Natural killer cell treated with Interleukin-12 subunit alpha and Interleukin-12 subunit beta and Interleukin-15 and Interleukin-18, amount 100 ng/mL, for 72 hours (primary cell): Measurements from ENCODE around the gene JAKMIP3. TPM values are rescaled to one million over a fixed set of nuclear protein-coding genes. Genes with fewer than 3 reads are reported as not detected.

Experiments
- ATAC-seq, 2 donors: fragments of 150-1000 bp; cut with Tn5 transposase in 1 of 2; sonication (Bioruptor Pico), chemical (Tn5 transposase) in 1 of 2; 2 replicates each; pipeline ENCODE4 v1.10.0; 2021
- DNase-seq: peaks from one replicate; pipeline ENCODE4 v3.0.0; 2022; ENCODE audit warnings: low spot score
- H3K27ac Mint-ChIP-seq, 2 donors: 1 replicate in 1 of 2; 2 replicates in 1 of 2; pipeline ENCODE4 v1.8.0; 2022; ENCODE audit warnings: mixed read lengths in 2 of 2, mild to moderate bottlenecking in 1 of 2, moderate library complexity in 1 of 2
- H3K27me3 Mint-ChIP-seq, 2 donors: 1 replicate in 1 of 2; 2 replicates in 1 of 2; pipeline ENCODE4 v1.8.0; 2022; ENCODE audit warnings: mixed read lengths in 2 of 2
- H3K36me3 Mint-ChIP-seq: one replicate; pipeline ENCODE4 v1.8.0; 2022; ENCODE audit warnings: mixed read lengths
- H3K4me1 Mint-ChIP-seq, 2 donors: 1 replicate in 1 of 2; 2 replicates in 1 of 2; pipeline ENCODE4 v1.8.0; 2022; ENCODE audit warnings: low read depth in 2 of 2, mixed read lengths in 2 of 2, mild to moderate bottlenecking in 1 of 2
- H3K4me3 Mint-ChIP-seq: one replicate; pipeline ENCODE4 v1.8.0; 2022; ENCODE audit warnings: mixed read lengths
- H3K9me3 Mint-ChIP-seq: 2 replicates; pipeline ENCODE4 v1.8.0; 2022; ENCODE audit warnings: mixed read lengths
- total RNA-seq, 2 donors: library from RNA; stranded (reverse); gene quantifications; one replicate each; pipeline ENCODE4 v1.2.3, GENCODE V29; 2022

Gene JAKMIP3
- total RNA-seq, 2 donors from 2014 or later = 0.05 TPM; not detected in 1

DNA sequence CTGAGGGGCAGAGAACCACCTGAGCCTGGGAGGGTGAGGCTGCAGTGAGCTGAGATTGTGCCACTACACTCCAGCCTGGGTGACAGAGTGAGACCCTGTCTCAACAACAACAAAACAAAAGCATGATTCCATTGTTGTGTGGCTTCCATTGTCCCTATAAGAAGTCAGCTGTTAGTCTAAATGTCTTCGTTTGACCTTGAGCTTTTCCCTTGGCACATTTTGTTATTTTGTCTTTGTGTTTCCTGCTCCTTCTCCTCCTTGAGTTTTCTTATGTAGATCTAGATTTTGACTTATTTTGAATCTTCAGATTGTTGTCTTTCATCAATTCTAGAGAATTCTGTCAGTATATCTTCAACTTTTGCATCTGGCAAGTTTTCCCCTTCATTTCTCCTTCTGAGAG is 13.6 kb upstream of the JAKMIP3 start:
- Mint-ChIP-seq H3K4me3 (no peak overlapping the region), H3K27me3 (peaks cover 0 to 11% of the 10 kb centered on the region in 2 donors), H3K9me3 (peaks cover 5% of the 10 kb centered on the region), H3K27ac (no peak overlapping the region), H3K36me3 (peaks cover 11% of the 10 kb centered on the region), H3K4me1 (no peaks in the 10 kb centered on the region)
- DNase-seq (no peak), ATAC-seq (no peak)

DNA sequence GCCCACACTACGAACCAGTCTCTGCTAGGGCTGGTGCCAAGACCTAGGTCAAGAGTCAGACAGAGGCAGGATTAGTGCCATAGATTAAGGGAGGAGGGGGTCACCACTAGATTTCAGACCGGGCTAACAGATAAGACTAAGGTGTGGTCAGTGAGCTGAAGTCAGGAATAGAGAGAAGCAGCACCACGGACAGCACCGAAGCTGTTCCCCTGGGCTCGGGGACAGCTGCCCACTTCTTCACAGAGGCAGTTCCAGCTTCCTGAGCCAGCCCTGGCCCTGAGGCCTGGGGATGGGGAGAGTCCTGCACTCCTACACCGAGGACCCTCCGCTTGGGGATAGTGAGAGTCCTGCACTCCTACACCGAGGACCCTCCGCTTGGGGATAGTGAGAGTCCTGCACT is 11.2 kb upstream of the JAKMIP3 start:
- H3K36me3 Mint-ChIP-seq = peaks cover 11% of the 10 kb centered on the region

DNA sequence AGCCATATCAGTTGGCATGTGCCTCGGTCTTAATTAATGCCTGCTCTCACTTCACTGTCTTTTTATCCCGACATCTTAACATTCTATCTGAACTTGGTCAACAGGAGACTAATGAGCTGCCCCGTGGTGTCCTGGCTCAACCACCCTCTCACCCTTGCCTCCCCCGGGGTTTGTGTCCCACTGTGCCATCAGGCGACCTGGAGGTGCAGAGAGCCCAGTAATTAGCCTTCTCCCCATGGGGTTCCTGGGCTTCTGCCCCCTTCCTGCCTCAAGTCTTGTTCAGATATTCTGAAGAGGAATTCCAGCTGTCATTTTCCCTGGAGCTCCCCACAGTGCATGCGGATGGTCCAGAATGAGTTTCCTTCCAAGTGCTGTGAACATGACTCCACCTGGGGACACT is 10.1 kb upstream of the JAKMIP3 start:
- Mint-ChIP-seq H3K27me3 (peaks cover 6 to 14% of the 10 kb centered on the region in 2 donors), H3K36me3 (peaks cover 11% of the 10 kb centered on the region), H3K9me3 (peaks cover 5% of the 10 kb centered on the region), H3K4me1 (no peaks in the 10 kb centered on the region), H3K4me3 (no peak overlapping the region), H3K27ac (no peak overlapping the region)
- DNase-seq = no peak
- no peak for ATAC-seq

More for the DNA sequence above, 11.2 kb upstream of the JAKMIP3 start:
- DNase-seq (no peak), ATAC-seq (no peak)
- Mint-ChIP-seq H3K27me3 (peaks cover 0 to 13% of the 10 kb centered on the region in 2 donors), H3K4me1 (no peaks in the 10 kb centered on the region), H3K4me3 (no peak overlapping the region), H3K9me3 (peaks cover 5% of the 10 kb centered on the region), H3K27ac (no peak overlapping the region)

DNA sequence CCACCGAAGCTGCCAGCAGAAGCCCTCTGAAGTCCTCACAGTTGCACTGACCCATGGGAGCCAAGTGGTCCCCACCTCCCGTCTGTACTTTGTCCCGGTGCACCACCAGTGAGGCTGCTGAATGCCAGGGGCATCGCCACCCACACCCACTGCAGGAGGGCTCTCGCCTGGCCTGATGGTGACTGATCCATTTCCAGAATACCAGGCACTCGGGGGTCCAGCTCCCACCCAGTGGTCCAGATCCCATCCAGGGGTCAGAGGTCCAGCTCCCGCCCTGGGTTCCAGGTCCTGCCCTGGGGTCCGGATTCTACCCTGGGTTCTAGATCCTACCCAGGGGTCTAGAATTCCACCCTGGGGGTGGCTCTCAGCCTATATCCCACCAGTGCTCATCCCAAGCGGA is 9.1 kb upstream of the JAKMIP3 start:
- H3K4me1 Mint-ChIP-seq = no peaks in the 10 kb centered on the region
- peaks cover 11% of the 10 kb centered on the region for H3K36me3 Mint-ChIP-seq
- peaks cover 8 to 14% of the 10 kb centered on the region in 2 donors for H3K27me3 Mint-ChIP-seq
- ATAC-seq (no peak), DNase-seq (no peak)
- H3K27ac Mint-ChIP-seq = no peak overlapping the region
- H3K9me3 Mint-ChIP-seq = peaks cover 5% of the 10 kb centered on the region
- no peak overlapping the region for H3K4me3 Mint-ChIP-seq

DNA sequence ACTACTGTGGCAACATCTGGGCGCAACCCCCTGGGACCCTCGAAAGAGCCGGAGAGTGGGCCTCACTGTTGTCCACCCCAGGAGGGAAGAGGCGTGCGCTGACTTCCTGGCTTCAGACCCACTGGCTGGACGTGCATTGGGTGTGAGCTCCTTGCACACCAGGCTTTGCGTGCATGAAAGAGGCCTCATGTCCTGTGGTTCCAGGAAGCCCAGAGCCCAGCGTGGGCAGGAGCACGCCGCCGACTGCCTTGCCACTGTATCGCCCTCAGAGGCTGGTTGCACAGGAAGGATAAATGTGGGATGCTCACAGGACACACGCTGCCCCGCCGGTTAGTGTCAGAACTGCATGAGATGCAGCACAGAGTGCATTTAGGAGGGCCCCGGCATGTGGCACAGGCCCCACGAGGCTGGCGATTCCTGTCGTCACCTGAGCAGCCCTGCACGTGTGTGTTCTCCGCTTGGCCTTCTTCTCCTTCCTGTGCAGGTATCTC is 8.5 kb upstream of the JAKMIP3 start:
- Mint-ChIP-seq H3K4me1 (no peaks in the 10 kb centered on the region), H3K9me3 (peaks cover 3% of the 10 kb centered on the region), H3K36me3 (peaks cover 9% of the 10 kb centered on the region), H3K27me3 (peaks cover 13% of the 10 kb centered on the region in 2 donors), H3K4me3 (no peak overlapping the region), H3K27ac (no peak overlapping the region)
- ATAC-seq (no peak), DNase-seq (no peak)

DNA sequence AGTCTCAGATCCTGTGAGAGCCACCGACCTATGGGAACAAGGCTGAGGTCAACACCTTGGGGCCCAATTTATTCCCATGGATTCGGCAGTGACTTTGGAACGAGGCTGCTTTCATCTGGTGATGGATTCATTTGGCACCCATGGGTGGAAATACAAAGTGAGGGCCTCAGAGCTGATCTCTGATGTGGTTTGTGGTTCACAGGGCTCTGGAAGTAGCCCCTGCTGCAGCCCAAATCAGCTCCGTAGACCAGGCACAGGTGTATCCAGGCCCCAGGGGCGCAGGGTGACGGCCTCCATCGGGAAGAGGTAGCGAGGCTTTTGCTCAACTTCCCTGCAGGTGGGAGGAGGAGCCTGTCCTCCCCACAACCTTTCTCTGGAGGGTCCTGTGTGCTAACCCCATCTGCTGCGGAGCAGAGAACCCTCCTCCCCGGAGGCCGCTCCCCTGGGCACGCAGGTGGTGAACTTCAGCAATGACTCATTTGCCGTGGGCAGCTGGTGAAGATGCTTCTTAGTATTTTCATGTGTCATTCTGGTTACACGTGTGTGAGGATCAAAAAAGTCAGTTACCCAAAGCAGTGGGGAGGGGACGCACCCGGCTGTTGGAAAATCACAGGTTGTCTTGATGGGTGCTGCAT is 7.5 kb upstream of the JAKMIP3 start:
- Mint-ChIP-seq H3K4me3 (no peak overlapping the region), H3K36me3 (no peaks in the 10 kb centered on the region), H3K4me1 (no peaks in the 10 kb centered on the region), H3K27ac (no peak overlapping the region), H3K9me3 (no peaks in the 10 kb centered on the region), H3K27me3 (peaks cover 13 to 19% of the 10 kb centered on the region in 2 donors)
- no peak for ATAC-seq
- no peak for DNase-seq

DNA sequence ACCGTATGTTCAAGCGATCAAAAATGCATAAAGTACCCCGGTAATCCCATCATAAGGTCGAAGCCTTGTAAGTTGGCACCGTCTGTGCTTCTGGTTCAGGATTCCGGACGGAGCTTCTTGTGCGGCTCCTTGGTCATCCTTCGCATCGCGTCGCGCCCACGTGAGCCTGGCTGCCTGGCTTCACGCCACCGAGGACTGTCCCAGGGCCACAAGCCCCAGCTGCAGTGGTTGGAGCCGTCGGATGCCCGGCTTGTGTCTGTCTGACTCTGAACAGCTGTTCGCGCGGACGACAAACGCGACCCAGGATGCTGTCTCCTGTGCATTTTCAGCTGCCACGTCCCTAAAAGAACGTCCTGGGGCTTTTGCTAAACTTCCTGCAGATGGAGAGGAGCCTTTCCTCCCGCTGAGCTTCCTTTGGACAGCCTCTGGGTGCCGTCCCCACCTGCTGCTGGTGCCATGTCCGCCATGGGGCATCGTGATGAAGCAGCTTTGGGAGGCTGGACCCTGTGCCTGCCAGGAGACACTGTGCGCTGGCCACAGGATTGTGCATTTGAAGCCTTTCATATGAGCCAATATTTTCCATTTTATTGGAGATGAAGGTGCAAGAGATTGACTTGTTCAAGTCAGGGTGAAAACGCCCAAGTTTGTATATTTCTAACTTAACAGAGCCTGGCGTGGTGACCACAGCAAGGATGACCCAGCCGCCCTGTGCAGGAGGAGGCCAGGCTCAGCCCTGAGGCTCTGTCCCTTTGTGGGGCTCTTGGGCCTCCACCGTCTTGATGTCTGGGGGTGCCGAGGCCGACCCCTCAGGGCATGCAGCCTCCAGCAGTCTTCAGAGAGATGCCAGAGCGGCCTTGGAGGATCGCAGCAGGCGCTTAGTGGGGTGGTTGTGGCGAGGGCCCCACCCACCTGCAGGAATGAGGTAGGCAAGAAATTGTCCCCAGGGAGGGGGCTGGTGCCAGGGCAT is 6.7 kb upstream of the JAKMIP3 start:
- H3K36me3 Mint-ChIP-seq = no peaks in the 10 kb centered on the region
- no peaks in the 10 kb centered on the region for H3K9me3 Mint-ChIP-seq
- H3K27me3 Mint-ChIP-seq = peaks cover 12 to 19% of the 10 kb centered on the region in 2 donors
- DNase-seq (no peak), ATAC-seq (no peak)
- H3K4me1 Mint-ChIP-seq = no peaks in the 10 kb centered on the region
- H3K4me3 Mint-ChIP-seq = no peak overlapping the region
- no peak overlapping the region for H3K27ac Mint-ChIP-seq

DNA sequence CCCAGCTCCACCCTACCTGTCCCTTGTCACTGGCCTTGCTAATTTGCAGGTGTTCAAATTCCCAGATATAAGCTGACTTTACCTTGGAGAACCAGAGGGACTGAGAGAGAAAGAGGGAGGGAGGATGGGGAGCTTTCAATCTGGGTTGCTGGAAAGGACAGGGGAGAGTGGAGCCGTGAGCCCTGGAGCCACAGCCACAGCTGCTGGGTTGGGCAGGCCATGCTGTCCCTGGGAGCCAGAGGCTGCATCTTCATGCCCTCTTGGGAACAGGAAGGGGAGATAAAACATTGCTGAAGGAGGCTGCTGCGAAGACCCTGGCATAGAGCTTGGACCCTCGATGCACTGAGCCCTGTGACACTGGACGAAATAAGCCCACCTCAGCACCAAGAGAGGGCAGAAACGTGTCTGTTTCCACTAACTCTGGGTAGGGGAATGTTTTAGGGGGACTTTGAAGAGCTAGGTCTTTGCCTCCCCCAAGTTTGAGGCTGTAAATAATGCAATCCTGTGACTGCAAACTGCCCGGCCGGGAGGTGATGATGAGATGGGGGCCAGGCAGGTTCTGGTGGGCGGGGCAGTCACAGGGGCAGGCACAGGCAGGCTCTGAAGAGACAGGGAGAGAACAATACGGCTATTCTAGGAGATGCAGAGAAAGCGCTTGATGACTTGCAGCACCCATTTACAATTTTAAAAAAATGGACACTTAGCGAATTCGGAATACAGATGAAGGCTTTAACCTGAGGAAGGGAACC is 5.8 kb upstream of the JAKMIP3 start:
- DNase-seq = no peak
- Mint-ChIP-seq H3K36me3 (no peaks in the 10 kb centered on the region), H3K27ac (no peak overlapping the region), H3K27me3 (peaks cover 13 to 19% of the 10 kb centered on the region in 2 donors), H3K4me1 (no peaks in the 10 kb centered on the region), H3K4me3 (no peak overlapping the region), H3K9me3 (no peaks in the 10 kb centered on the region)
- no peak for ATAC-seq

DNA sequence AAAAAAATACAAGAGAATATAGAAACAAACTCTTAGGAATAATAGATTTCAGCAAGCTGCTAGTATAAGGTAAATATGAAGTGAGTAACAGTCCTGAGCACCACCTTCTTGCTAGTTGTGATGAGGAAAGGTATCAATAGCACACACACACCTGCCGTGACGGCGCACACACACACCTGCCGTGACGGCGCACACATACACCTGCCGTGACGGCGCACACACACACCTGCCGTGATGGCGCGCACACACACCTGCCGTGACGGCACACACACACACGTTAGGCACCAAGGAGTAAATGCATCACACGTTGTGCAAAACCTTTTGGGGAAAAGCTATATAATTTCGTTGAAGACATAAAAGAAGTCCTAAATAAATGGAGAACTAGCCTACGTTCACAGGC is 4.7 kb upstream of the JAKMIP3 start:
- H3K27ac Mint-ChIP-seq = no peak overlapping the region

DNA sequence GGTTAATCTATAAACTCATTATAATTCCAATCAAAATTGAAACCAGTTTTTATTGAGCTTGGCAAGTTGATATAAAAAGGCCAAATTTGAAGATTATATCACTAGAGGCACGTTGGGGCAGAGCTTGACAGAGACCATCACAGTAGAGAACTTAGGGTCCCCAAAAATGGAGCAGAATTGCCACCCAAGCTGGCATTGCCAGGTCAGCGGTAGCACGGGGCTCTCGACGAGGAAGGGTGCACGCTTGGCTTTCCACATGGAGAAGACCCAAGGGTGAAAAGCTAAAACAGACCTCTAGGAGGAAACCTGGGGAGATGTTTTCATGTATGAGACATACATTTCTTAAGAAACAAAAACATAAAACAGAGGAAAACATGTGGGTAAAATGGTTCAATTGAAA is 4.3 kb upstream of the JAKMIP3 start:
- no peak overlapping the region for H3K4me3 Mint-ChIP-seq
- DNase-seq = no peak

More for the DNA sequence above, 4.7 kb upstream of the JAKMIP3 start:
- no peak for ATAC-seq
- peaks cover 0 to 4% of the 10 kb centered on the region in 2 donors for H3K4me1 Mint-ChIP-seq
- H3K27me3 Mint-ChIP-seq = peaks cover 13 to 19% of the 10 kb centered on the region in 2 donors
- DNase-seq = no peak
- no peak overlapping the region for H3K4me3 Mint-ChIP-seq
- no peaks in the 10 kb centered on the region for H3K36me3 Mint-ChIP-seq
- no peaks in the 10 kb centered on the region for H3K9me3 Mint-ChIP-seq

DNA sequence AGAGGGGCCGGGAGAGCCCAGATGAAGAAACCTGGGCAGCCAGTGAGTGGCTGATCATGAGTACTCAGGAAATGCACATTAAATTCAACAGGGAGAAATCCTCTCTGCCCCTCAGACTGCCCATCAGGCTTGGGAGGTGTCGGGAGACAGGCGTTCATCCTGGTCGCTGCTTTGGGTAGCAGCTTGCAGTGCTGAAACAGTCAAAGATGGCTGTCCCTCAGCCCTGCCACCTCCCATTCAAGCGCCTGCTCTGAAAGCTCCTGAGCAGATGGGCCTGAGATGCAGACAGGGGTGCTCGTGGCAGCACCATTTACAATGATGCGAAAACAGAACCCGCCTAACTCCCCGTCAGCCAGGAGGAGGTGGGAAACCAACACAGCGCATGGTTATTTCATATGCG is 3.6 kb upstream of the JAKMIP3 start:
- ATAC-seq (no peak), DNase-seq (no peak)
- no peaks in the 10 kb centered on the region for H3K9me3 Mint-ChIP-seq
- no peak overlapping the region for H3K4me3 Mint-ChIP-seq
- peaks cover 13 to 19% of the 10 kb centered on the region in 2 donors for H3K27me3 Mint-ChIP-seq
- H3K27ac Mint-ChIP-seq = no peak overlapping the region
- H3K36me3 Mint-ChIP-seq = no peaks in the 10 kb centered on the region
- peaks cover 0 to 5% of the 10 kb centered on the region in 2 donors for H3K4me1 Mint-ChIP-seq

More for the DNA sequence above, 4.3 kb upstream of the JAKMIP3 start:
- H3K36me3 Mint-ChIP-seq = no peaks in the 10 kb centered on the region
- peaks cover 0 to 5% of the 10 kb centered on the region in 2 donors for H3K4me1 Mint-ChIP-seq
- no peak for ATAC-seq
- no peaks in the 10 kb centered on the region for H3K9me3 Mint-ChIP-seq
- H3K27me3 Mint-ChIP-seq = peaks cover 13 to 19% of the 10 kb centered on the region in 2 donors
- no peak overlapping the region for H3K27ac Mint-ChIP-seq

DNA sequence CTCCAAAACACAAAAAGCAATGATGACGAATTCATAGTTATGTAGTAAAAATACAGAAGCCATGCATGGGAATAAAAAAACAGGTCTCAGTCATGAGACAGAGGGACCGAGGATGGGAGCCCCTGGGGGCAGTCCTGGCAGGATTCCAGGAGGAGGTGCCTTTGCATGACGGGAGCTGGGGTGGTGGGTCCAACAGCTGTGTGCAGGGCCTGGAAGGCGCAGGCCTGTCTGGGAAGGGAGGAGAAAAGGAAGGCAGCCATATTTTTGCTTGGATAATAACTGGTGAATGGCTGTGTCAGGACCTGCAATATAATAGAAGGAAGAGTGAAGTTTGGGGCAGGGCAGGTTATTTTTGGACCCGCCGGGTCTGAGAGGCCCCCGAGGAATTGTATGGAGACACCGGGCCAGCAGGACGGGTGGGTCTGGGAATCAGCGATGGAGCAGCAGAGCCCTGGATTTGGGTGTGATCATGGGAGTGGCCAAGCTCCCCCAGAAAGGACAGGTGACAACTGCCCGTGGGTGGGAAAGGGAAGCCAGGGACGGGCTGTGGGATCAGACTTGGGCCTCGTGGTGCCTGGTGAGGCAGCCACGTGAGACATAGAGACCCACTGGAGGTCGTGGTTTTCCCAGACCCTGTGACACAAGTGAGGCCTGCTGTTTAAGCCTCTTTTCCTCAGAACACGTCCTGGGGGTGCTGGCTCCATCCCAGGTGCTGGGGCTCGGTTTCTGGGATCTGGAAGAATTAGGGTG is 2.9 kb upstream of the JAKMIP3 start:
- H3K36me3 Mint-ChIP-seq = no peaks in the 10 kb centered on the region
- DNase-seq = no peak
- H3K27me3 Mint-ChIP-seq = peaks cover 11 to 20% of the 10 kb centered on the region in 2 donors
- H3K27ac Mint-ChIP-seq = no peak overlapping the region
- H3K9me3 Mint-ChIP-seq = no peaks in the 10 kb centered on the region
- H3K4me3 Mint-ChIP-seq = no peak overlapping the region
- peaks cover 0 to 5% of the 10 kb centered on the region in 2 donors for H3K4me1 Mint-ChIP-seq
- ATAC-seq = no peak

DNA sequence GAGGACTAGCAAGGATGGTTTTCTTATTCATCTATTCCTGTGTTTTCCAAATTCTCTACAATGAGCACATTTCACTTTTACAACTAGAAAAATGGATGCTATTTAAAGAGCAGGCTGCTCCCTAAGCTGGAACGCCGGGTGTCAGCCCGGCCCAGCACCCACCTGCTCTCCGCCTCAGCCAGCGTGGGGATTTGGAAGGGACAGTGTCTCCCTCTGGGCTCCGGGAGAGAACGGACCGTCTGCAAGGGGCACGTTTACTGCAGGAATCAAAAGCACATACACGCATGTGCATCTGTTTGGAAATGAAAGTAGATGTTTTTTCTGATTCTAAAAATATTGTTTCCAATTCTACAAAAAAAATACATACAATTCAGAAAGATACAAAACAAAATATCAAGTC is 2.3 kb upstream of the JAKMIP3 start:
- peaks cover 11 to 25% of the 10 kb centered on the region in 2 donors for H3K27me3 Mint-ChIP-seq
- H3K27ac Mint-ChIP-seq = no peak overlapping the region
- no peak for ATAC-seq
- no peak overlapping the region for H3K4me3 Mint-ChIP-seq
- no peaks in the 10 kb centered on the region for H3K9me3 Mint-ChIP-seq
- H3K4me1 Mint-ChIP-seq = peaks cover 0 to 5% of the 10 kb centered on the region in 2 donors
- no peaks in the 10 kb centered on the region for H3K36me3 Mint-ChIP-seq
- no peak for DNase-seq
